Psoas muscle (tissue), 8 donors: ENCODE data around the gene TTC27. TPM values are rescaled to one million over a fixed set of nuclear protein-coding genes. Genes with fewer than 3 reads are reported as not detected.

Source experiments
- ATAC-seq, 4 donors: fragments of 200-7000 bp; cut with Tn5 transposase; one replicate each; pipeline ENCODE4 v1.9.1; 2020; ENCODE audit warnings: moderate library complexity in 3 of 4, mild to moderate bottlenecking in 2 of 4
- DNase-seq, 2 donors: peaks; one replicate each; pipeline ENCODE4 v3.0.0-alpha.2; 2020
- H3K27ac ChIP-seq: fragments of 200-600 bp; one replicate; pipeline ENCODE4 v1.8.0; 2022
- H3K27me3 ChIP-seq, 3 donors: fragments of 200-600 bp in 1 of 3; one replicate each; pipeline versions ENCODE4 v1.6.1 to v1.8.0; 2013 to 2022; ENCODE audit warnings: low read length in 2 of 3, mild to moderate bottlenecking in 2 of 3, moderate library complexity in 1 of 3; ENCODE audit not compliant: insufficient read depth in 3 of 3
- H3K36me3 ChIP-seq, 2 donors: fragments of 200-600 bp in 1 of 2; one replicate each; pipeline versions ENCODE4 v1.6.1 to v1.8.0; 2013 to 2022; ENCODE audit warnings: low read depth in 1 of 2, mild to moderate bottlenecking in 1 of 2, moderate library complexity in 1 of 2; ENCODE audit not compliant: insufficient read depth in 1 of 2
- H3K4me1 ChIP-seq: fragments of 200-600 bp; one replicate; pipeline ENCODE4 v1.8.0; 2022
- H3K4me3 ChIP-seq: fragments of 200-600 bp; one replicate; pipeline ENCODE4 v1.8.0; 2022; ENCODE audit warnings: mild to moderate bottlenecking
- H3K9me3 ChIP-seq: fragments of 200-600 bp; one replicate; pipeline ENCODE4 v1.8.0; 2022
- WGBS, 3 donors: extraction: QIAGEN DNeasy Blood & Tissue Kit; methylation state at CpG; one replicate each; pipeline versions ENCODE4 v1.1.6 to v1.1.7; 2013; 5-methylcytosine and 5-hydroxymethylcytosine counted together
- intact Hi-C, 2 donors: fragments of 100-400 bp; cut with DNase I; formaldehyde crosslinking; loops; one replicate each; pipeline versions ENCODE4 v1.11.0 to v1.14.2; 2022
- polyA plus RNA-seq, 3 donors: library from polyadenylated mRNA; stranded (reverse); fragments of 200-250 nt; gene quantifications; one replicate each; pipeline ENCODE4 v1.2.3, GENCODE V29; 2013
- total RNA-seq, 4 donors: library from RNA; stranded (reverse); fragmentation: NEBNext Ultra II Directional in 2 of 4; extraction: Animal tissue kit (Norgen Biotek cat#: 25700) in 2 of 4; gene quantifications; one replicate each; pipeline versions ENCODE4 v1.2.1 to v1.2.4, GENCODE V29; 2021 to 2023
- TF ChIP-seq, protein P1 (sequence below): fragments of 200-600 bp; IDR thresholded peaks from one replicate; pipeline ENCODE4 v1.8.0; 2022; ENCODE audit warnings: antibody characterized with exemption
- donor health status: healthy with polysubstance abuse.
- donor health status: DM: no; HTN: no; CAD: no; lungs with moderate emphysema.
- donor health status: Bipolar disorder and iron deficiency.
- donor health status: healthy.
- donor health status: DM: yes; HTN: yes; CAD: no.
- donor health status: DM: no; HTN: no; CAD: no.
- donor health status: DM: no; HTN: no; CAD: no.
- donor health status: DM: yes; HTN: yes; CAD: no.

Gene TTC27
- total and polyA plus RNA-seq, 7 donors = 8.7 to 15.4 (median 12.2) TPM

DNA sequence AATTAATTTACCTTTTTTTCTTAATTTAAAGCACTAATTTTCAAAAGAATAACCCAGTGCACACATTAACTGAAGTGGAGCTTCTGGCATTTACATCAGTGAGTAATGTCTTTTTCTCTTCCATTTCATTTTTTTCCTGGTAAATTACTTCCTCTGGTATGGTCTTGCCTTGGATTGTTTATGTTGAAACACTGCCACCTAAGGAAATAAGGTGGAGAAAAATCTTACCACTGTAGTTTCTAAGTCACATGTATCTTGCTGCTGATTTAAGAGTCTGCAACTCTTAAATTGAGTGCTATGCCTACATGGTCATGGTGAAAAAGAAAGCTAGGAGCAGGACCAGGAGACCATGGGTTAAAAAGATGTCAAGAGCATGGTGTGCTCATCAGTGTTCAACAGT, 51.0 kb downstream of the TTC27 start:
- H3K9me3 ChIP-seq = no peaks in the 10 kb centered on the region
- H3K27ac ChIP-seq = no peak overlapping the region
- ATAC-seq (no peak), DNase-seq (no peak)
- TF ChIP-seq, protein P1, sequence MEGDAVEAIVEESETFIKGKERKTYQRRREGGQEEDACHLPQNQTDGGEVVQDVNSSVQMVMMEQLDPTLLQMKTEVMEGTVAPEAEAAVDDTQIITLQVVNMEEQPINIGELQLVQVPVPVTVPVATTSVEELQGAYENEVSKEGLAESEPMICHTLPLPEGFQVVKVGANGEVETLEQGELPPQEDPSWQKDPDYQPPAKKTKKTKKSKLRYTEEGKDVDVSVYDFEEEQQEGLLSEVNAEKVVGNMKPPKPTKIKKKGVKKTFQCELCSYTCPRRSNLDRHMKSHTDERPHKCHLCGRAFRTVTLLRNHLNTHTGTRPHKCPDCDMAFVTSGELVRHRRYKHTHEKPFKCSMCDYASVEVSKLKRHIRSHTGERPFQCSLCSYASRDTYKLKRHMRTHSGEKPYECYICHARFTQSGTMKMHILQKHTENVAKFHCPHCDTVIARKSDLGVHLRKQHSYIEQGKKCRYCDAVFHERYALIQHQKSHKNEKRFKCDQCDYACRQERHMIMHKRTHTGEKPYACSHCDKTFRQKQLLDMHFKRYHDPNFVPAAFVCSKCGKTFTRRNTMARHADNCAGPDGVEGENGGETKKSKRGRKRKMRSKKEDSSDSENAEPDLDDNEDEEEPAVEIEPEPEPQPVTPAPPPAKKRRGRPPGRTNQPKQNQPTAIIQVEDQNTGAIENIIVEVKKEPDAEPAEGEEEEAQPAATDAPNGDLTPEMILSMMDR = no peak
- no peak overlapping the region for H3K4me3 ChIP-seq
- H3K36me3 ChIP-seq = peaks cover 5 to 42% of the 10 kb centered on the region in 2 donors
- intact Hi-C loops = no loop called here
- H3K4me1 ChIP-seq = no peaks in the 10 kb centered on the region
- no peaks in the 10 kb centered on the region for H3K27me3 ChIP-seq

DNA sequence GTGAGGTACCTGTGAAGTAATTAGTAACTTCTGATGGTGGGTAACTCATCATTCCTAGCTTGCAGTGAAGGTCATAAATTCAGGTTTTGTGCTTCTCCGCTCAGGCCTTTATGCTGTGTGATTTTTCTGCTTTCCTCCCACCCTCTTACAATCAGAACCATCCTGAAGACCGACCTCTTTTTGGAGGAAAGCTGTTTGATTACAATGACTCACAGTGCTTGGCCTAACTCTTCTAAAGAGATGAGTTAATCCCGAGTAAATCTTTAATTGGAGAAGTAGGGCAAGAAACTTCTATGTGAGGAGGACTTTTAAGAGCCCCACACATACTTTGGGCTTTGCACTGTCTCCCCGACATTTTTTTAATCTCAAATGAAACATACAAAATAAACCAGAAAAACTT, 53.1 kb downstream of the TTC27 start:
- WGBS, 3 donors = 87 to 89% (median 88%) methylated on average over 4 of the region's 4 CpGs
- DNase-seq = no peak
- H3K9me3 ChIP-seq = no peaks in the 10 kb centered on the region
- H3K4me1 ChIP-seq = no peaks in the 10 kb centered on the region
- TF ChIP-seq, protein P1 = no peak
- no peak for ATAC-seq
- H3K4me3 ChIP-seq = no peak overlapping the region
- intact Hi-C loops = no loop called here
- H3K27ac ChIP-seq = no peak overlapping the region
- H3K27me3 ChIP-seq = no peaks in the 10 kb centered on the region
- peaks cover 5 to 30% of the 10 kb centered on the region in 2 donors for H3K36me3 ChIP-seq

DNA sequence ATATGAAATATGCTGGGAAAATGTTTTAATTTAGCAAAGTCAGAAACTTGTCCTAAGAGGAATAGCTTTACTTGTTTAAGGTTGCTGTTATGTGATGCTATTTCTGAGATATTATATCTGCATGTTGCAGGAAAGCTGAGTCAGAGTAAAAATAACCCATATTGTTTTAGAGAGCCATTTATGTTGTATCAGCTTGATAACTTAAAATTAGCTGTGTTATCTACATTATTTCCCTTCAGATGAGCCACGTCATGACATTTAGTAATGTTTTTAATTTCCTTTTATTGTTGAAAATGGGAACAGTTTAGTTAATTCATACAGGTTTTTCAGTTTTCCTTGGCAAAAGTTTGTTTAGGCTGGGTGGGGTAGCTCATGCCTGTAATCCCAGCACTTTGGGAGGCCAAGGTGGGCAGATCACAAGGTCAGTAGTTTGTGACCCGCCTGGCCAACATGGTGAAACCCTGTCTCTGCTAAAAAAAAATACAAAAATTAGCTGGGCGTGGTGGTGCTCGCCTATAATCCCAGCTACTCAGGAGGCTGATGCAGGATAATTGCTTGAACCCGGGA, 55.8 kb downstream of the TTC27 start:
- intact Hi-C loops = no loop called here

DNA sequence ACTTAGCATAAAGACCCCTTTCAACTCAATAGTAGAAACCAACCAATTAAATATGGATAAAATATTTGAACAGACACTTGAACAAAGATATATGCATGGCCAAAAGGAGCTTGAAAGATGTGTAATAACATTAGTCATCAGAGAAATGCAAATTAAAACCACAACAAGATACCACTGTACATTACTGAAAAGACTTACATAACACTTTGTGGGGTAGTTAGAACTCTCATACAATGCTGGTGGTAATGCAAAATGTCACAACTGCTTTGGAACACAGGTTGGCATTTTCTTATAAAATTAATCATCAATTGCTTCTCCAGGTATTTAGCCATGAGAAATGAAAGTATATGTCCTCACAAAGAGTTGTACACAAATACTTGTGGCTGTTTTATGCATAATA, 60.7 kb downstream of the TTC27 start:
- ATAC-seq (no peak), DNase-seq (no peak)
- H3K4me3 ChIP-seq = no peak overlapping the region
- TF ChIP-seq, protein P1 = no peak
- no peak overlapping the region for H3K27ac ChIP-seq
- no peaks in the 10 kb centered on the region for H3K27me3 ChIP-seq
- H3K4me1 ChIP-seq = no peaks in the 10 kb centered on the region
- intact Hi-C loops = no loop called here
- H3K9me3 ChIP-seq = no peaks in the 10 kb centered on the region
- H3K36me3 ChIP-seq = peaks cover 0 to 8% of the 10 kb centered on the region in 2 donors

More for the DNA sequence above, 55.8 kb downstream of the TTC27 start:
- 87 to 96% (median 95%) methylated on average over 5 of the region's 5 CpGs for WGBS, 3 donors
- Histone ChIP-seq H3K36me3 (peaks cover 5 to 27% of the 10 kb centered on the region in 2 donors), H3K27me3 (no peaks in the 10 kb centered on the region), H3K4me3 (no peak overlapping the region), H3K9me3 (no peaks in the 10 kb centered on the region), H3K27ac (no peak overlapping the region), H3K4me1 (no peaks in the 10 kb centered on the region)
- DNase-seq = no peak
- TF ChIP-seq, protein P1 = no peak
- ATAC-seq = no peak

DNA sequence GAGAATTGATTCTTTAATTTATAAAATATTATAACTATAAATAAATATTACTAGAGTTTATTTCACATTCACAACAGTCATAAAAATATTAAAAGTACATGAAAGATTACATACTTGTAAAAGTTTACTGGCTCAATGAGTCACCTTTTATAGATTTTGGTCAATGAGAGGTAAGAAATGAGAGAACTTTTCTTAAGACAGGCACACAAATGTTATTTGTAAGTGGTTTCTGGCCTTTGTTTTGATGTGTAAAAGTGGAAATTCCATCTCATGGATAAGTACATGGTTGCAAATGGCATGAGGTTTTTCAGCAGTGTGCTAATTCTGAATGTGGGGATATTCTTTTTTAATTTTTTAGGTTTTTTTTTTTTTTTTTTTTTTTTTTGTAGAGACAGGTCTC, 63.8 kb downstream of the TTC27 start:
- Histone ChIP-seq H3K4me1 (no peaks in the 10 kb centered on the region), H3K36me3 (peaks cover 0 to 8% of the 10 kb centered on the region in 2 donors), H3K4me3 (no peak overlapping the region), H3K27me3 (no peaks in the 10 kb centered on the region), H3K9me3 (no peaks in the 10 kb centered on the region), H3K27ac (no peak overlapping the region)
- TF ChIP-seq, protein P1 = no peak
- ATAC-seq (no peak), DNase-seq (no peak)
- intact Hi-C loops = no loop called here
